K562 (cell line): Measurements from ENCODE around the gene PTPRU. TPM values are rescaled to one million over a fixed set of nuclear protein-coding genes. Genes with fewer than 3 reads are reported as not detected.

Source experiments
- CEBPZ ChIP-seq: fragments of 150-350 bp; IDR thresholded peaks from 2 replicates; pipeline ENCODE4 v1.6.1; 2014; ENCODE audit warnings: low read depth, mild to moderate bottlenecking, low read length, borderline replicate concordance
- HCFC1 ChIP-seq: IDR thresholded peaks from 2 replicates; pipeline ENCODE4 v1.6.1; 2012; ENCODE audit warnings: low read depth, low read length, improper control_type of control experiment
- KLF13 ChIP-seq: fragments of 450-650 bp; IDR thresholded peaks from 2 replicates; pipeline ENCODE4 v1.6.1; 2016; ENCODE audit warnings: missing genetic modification characterization, low read depth, mild to moderate bottlenecking, missing compliant biosample characterization, moderate library complexity, borderline replicate concordance
- MAFK ChIP-seq: IDR thresholded peaks from 2 replicates; pipeline ENCODE4 v1.6.1; 2011; ENCODE audit warnings: low read length, improper control_type of control experiment
- SMAD4 ChIP-seq: fragments of 250-450 bp; sonication (Bioruptor Pico); conservative IDR thresholded peaks from 2 replicates; pipeline ENCODE4 v1.8.0; 2021; ENCODE audit warnings: inconsistent platforms, mild to moderate bottlenecking, moderate library complexity
- SMC3 ChIP-seq: conservative IDR thresholded peaks from 2 replicates; pipeline ENCODE4 v1.6.1; 2011; ENCODE audit warnings: low read depth, low read length, improper control_type of control experiment; ENCODE audit not compliant: insufficient read depth
- TAF1 ChIP-seq: IDR thresholded peaks from 2 replicates; pipeline ENCODE4 v1.6.1; 2011; ENCODE audit warnings: mild to moderate bottlenecking, low read length, moderate library complexity; ENCODE audit not compliant: insufficient read depth, control insufficient read depth, severe bottlenecking; ENCODE audit errors: extremely low read depth
- TAF9B ChIP-seq: fragments of 450-650 bp; IDR thresholded peaks from 2 replicates; pipeline ENCODE4 v1.6.1; 2018; ENCODE audit warnings: mild to moderate bottlenecking; ENCODE audit not compliant: partially characterized antibody
- WHSC1 ChIP-seq: IDR thresholded peaks from one replicate; pipeline ENCODE4 v1.6.1; 2012; ENCODE audit warnings: low read length, control low read depth, inconsistent platforms
- ZNF57 ChIP-seq: fragments of 450-650 bp; formaldehyde crosslinking; IDR thresholded peaks from 2 replicates; pipeline ENCODE4 v1.4.0; 2020; ENCODE audit warnings: mild to moderate bottlenecking, moderate library complexity
- ZNF778 ChIP-seq: fragments of 450-650 bp; formaldehyde crosslinking; IDR thresholded peaks from 2 replicates; pipeline ENCODE4 v1.4.0; 2020; ENCODE audit warnings: mild to moderate bottlenecking, moderate library complexity
- polyA plus RNA-seq, 8 experiments: library from polyadenylated mRNA; depleted of rRNA in 4 of 8; stranded (reverse) in 5 of 8; unstranded in 3 of 8; fragments of >200 nt; fragmentation: Nextera tagmentation in 2 of 8; fragmentation: Illumina TruSeq in 1 of 8; extraction: Ambion mirVana in 2 of 8; extraction: Trizol in 1 of 8; gene quantifications; 2 replicates each; pipeline versions ENCODE4 v1.2.1 to v1.2.3, GENCODE V29; 2011 to 2014; ENCODE audit warnings: inconsistent platforms in 1 of 8, missing spikeins in 1 of 8
- total RNA-seq, 7 experiments: library from RNA; depleted of rRNA in 6 of 7; stranded (reverse); fragments of >200 nt in 6 of 7; fragmentation: Illumina TruSeq in 2 of 7; extraction: Trizol in 2 of 7; gene quantifications; 2 replicates each; pipeline versions ENCODE4 v1.2.1 to v1.2.3, GENCODE V29; 2011 to 2021; ENCODE audit warnings: low replicate concordance in 1 of 7
- TF ChIP-seq, protein P1 (sequence below): fragments of 450-650 bp; IDR thresholded peaks from 2 replicates; pipeline ENCODE4 v1.6.1; 2018; ENCODE audit warnings: mild to moderate bottlenecking, low read depth; ENCODE audit not compliant: partially characterized antibody
- TF ChIP-seq, protein P2 (sequence below): fragments of 200-800 bp; sonication (Bioruptor generic); IDR thresholded peaks from 2 replicates; pipeline ENCODE4 v1.6.1; 2017; ENCODE audit warnings: missing genetic modification characterization, missing compliant biosample characterization

Gene PTPRU
- total and polyA plus RNA-seq, 9 of the 15 experiments (the other 6 are each of a cell fraction or from before 2014, with no cell fraction given), result 0.01 to 2.9 (median 1.0) TPM

- no peak for TF ChIP-seq CEBPZ
- no peak for TF ChIP-seq TAF9B
- peak; percentile 83 for TF ChIP-seq HCFC1
- TF ChIP-seq WHSC1, result no peak
- TF ChIP-seq KLF13 (tag), result peak; percentile 93
- no peak for TF ChIP-seq ZNF57 (CRISPR knock-in tag)
- TF ChIP-seq SMAD4 (CRISPR knock-in tag), result peak; percentile 90
- TF ChIP-seq, protein P1, sequence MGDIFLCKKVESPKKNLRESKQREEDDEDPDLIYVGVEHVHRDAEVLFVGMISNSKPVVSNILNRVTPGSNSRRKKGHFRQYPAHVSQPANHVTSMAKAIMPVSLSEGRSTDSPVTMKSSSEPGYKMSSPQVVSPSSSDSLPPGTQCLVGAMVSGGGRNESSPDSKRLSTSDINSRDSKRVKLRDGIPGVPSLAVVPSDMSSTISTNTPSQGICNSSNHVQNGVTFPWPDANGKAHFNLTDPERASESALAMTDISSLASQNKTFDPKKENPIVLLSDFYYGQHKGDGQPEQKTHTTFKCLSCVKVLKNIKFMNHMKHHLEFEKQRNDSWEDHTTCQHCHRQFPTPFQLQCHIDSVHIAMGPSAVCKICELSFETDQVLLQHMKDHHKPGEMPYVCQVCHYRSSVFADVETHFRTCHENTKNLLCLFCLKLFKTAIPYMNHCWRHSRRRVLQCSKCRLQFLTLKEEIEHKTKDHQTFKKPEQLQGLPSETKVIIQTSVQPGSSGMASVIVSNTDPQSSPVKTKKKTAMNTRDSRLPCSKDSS, result no peak
- TF ChIP-seq, protein P2, sequence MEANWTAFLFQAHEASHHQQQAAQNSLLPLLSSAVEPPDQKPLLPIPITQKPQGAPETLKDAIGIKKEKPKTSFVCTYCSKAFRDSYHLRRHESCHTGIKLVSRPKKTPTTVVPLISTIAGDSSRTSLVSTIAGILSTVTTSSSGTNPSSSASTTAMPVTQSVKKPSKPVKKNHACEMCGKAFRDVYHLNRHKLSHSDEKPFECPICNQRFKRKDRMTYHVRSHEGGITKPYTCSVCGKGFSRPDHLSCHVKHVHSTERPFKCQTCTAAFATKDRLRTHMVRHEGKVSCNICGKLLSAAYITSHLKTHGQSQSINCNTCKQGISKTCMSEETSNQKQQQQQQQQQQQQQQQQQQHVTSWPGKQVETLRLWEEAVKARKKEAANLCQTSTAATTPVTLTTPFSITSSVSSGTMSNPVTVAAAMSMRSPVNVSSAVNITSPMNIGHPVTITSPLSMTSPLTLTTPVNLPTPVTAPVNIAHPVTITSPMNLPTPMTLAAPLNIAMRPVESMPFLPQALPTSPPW (CRISPR knock-in tag), result peak; percentile 92
- TF ChIP-seq SMC3, result no peak
- no peak for TF ChIP-seq MAFK
- TF ChIP-seq ZNF778 (CRISPR knock-in tag), result no peak
- peak; percentile 79 for TF ChIP-seq TAF1
Measured at GRCh38 chr1:29230553-29231378, 5.6 kb upstream of the PTPRU start, which contains the start of gene MECR (continued).
